NCI-H128 (cell line): Measurements from ENCODE around the gene DOC2A.
"Not testable (repeated sequence)": the region's sequence is repeated elsewhere in the genome, so short reads cannot be mapped to it uniquely, and the experiment has no call there.

Experiments used
- DNase-seq: peaks from one replicate; lab custom pipeline; 2025; ENCODE audit not compliant: unreplicated experiment; lab: John Stamatoyannopoulos, UW

The DOC2A gene

GRCh38 chr16:30010844-30011713 is at the start of gene DOC2A:
DOC2A (minus strand) TSS chr16:30011027; CDS start chr16:30010222, 805 bp downstream.
- DNase-seq = no peak

- no peak for DNase-seq
Observed at GRCh38 chr16:30060346-30060745, 49.5 kb upstream of the DOC2A start.

- DNase-seq = no peak
Observed at GRCh38 chr16:30054959-30055553, 44.2 kb upstream of the DOC2A start.

- DNase-seq = no peak
Observed at GRCh38 chr16:30054451-30054850, 43.6 kb upstream of the DOC2A start.

- DNase-seq = no peak
Observed at GRCh38 chr16:30053376-30054015, 42.7 kb upstream of the DOC2A start.

- DNase-seq = peak; percentile 67
Observed at GRCh38 chr16:30052671-30053372, 42.0 kb upstream of the DOC2A start.

GRCh38 chr16:30051518-30051917 is 40.7 kb upstream of the DOC2A start:
- DNase-seq = no peak

- DNase-seq = no peak
Observed at GRCh38 chr16:30049871-30050270, 39.0 kb upstream of the DOC2A start.

GRCh38 chr16:30046588-30046987 is 35.8 kb upstream of the DOC2A start:
- no peak for DNase-seq

GRCh38 chr16:30046178-30046577 is 35.4 kb upstream of the DOC2A start:
- no peak for DNase-seq

- no peak for DNase-seq
Observed at GRCh38 chr16:30041841-30042240, 31.0 kb upstream of the DOC2A start.

GRCh38 chr16:30040690-30041089 is 29.9 kb upstream of the DOC2A start:
- not testable (repeated sequence) for DNase-seq

- DNase-seq = no peak
Observed at GRCh38 chr16:30040221-30040620, 29.4 kb upstream of the DOC2A start.

- DNase-seq = no peak
Observed at GRCh38 chr16:30033270-30033669, 22.4 kb upstream of the DOC2A start.

- peak; percentile 63 for DNase-seq
Observed at GRCh38 chr16:30032083-30032819, 21.4 kb upstream of the DOC2A start.

- no peak for DNase-seq
Observed at GRCh38 chr16:30031477-30031918, 20.7 kb upstream of the DOC2A start.

GRCh38 chr16:30030841-30031413 is 20.1 kb upstream of the DOC2A start, which contains the start of gene TLCD3B:
TLCD3B (minus strand) TSS chr16:30031271; CDS start chr16:30030527, 744 bp downstream.
- DNase-seq = no peak

- no peak for DNase-seq
Observed at GRCh38 chr16:30030011-30030685, 19.3 kb upstream of the DOC2A start.

- DNase-seq = no peak
Observed at GRCh38 chr16:30028438-30029076, 17.7 kb upstream of the DOC2A start.
